Ureter (tissue), 1 donor: ENCODE data around the gene CLCN1. TPM values are rescaled to one million over a fixed set of nuclear protein-coding genes. Genes with fewer than 3 reads are reported as not detected.

ENCODE experiments used
- DNase-seq: peaks from one replicate; pipeline ENCODE4 v3.0.0-alpha.2; 2020; ENCODE audit warnings: low spot score
- total RNA-seq: library from RNA; stranded (reverse); gene quantifications from one replicate; pipeline ENCODE4 v1.2.4, GENCODE V29; 2023
- donor health status: DM: yes; HTN: yes; CAD: no.

The CLCN1 gene
- total RNA-seq, 1 donor from 2014 or later = 0.31 TPM

GRCh38 chr7:143363016-143363937, 47.4 kb downstream of the CLCN1 start:
- DNase-seq = no peak

DNA sequence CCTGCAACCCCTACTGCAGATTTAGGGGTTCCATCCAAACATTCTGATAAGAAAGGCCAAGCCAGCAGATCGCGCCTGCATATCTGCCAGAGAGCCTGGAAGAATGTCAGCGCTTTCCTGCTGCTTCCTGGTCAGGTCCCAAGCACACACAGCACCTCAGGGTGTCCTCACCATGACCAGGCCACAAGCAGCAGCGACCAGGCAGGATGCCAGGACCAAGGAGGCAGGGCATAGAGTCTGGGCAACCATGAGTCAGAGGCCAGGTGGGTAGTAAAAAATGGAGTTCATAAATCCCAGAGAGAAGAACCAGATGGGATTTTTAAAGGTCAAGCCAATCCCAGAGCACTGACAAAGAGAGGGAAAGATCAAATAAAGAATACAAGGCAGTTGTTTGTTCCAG, 52.1 kb downstream of the CLCN1 start:
- DNase-seq = no peak

- no peak for DNase-seq
Measured at GRCh38 chr7:143368387-143368786, 52.5 kb downstream of the CLCN1 start.

DNA sequence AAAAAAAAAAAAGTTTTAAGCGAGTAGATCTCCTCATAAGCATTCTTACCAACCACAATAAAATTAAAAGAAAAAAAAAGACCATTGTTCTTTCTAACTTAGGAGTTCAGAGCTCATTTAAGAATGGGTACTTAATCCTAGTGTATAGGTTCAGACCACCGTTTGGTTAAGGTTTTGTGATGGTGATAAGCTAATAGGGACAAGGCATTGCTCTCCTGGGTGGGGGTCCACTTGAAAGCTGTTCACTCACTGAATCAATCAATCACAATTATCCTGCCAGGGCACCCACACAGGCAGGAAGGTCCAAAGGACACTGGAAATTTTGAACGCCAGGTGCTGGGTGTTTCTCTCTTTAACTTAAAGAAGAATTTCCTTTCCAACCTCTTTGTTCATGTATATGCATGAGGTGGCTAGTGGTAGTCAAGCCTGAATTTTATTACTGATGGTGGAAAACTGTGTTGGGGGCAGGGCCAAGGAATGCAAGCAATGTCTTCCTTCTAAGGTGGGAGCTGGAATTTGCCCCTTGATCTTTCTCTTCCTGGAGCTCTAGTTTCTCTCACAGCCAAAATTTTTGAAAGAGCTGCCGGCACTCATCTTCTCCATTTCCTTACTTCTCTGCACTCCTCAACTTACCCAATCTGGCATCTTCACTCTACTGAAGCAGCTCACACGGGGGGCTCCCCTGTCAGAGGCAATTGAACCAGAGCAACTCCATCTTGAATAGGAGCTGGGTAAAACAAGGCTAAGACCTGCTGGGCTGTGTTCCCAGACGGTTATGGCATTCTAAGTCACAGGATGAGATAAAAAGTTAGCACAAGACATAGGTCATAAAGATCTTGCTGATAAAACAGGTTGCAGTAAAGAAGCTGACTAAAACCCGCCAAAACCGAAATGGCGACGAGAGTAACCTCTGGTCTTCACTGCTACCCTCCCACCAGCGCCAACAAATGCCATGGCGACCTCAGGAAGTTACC, 54.1 kb downstream of the CLCN1 start:
- no peak for DNase-seq

DNA sequence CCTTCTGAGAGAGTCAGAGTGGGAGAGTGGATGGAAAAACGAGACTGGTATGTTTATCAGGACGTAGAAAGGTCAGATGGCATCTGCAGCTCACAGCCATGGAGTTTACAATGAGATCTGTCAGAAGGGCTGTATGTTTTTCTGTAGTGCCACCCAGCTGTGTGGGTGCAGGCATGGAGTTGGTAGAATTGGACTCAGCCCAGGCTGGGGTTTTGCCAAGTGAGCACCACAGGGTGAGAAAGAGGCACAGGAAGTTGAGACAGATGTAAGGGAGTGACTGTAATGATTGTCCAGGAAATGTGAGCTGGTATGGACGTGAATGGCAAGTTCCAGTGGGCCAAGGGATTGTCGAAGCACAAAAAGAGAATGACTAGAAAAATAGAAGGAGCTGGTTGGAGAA, 56.2 kb downstream of the CLCN1 start:
- DNase-seq = no peak

GRCh38 chr7:143373255-143373794, 57.4 kb downstream of the CLCN1 start:
- DNase-seq = no peak

GRCh38 chr7:143374561-143374960, 58.6 kb downstream of the CLCN1 start:
- no peak for DNase-seq

GRCh38 chr7:143375298-143376034, 59.6 kb downstream of the CLCN1 start:
- no peak for DNase-seq

DNA sequence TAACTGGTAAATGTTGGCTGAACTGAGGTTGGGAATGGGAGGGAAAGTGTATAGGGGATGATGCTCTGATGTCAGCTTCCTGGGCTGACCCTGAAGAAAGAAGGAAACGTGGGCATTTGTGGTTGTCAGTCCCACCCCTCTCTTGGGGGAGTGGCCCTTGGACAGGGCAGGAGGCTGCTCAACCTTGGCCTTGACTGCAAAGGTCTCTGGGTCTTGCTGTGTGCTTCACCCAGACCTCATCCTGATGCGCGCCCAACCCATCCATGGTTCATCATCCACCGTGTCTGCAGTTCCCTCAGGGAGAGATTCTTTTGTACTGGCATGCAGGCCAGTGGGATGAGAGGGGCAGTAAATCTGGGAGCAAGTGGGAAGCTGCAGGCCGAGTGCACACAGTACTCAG, 60.5 kb downstream of the CLCN1 start:
- DNase-seq = no peak

DNA sequence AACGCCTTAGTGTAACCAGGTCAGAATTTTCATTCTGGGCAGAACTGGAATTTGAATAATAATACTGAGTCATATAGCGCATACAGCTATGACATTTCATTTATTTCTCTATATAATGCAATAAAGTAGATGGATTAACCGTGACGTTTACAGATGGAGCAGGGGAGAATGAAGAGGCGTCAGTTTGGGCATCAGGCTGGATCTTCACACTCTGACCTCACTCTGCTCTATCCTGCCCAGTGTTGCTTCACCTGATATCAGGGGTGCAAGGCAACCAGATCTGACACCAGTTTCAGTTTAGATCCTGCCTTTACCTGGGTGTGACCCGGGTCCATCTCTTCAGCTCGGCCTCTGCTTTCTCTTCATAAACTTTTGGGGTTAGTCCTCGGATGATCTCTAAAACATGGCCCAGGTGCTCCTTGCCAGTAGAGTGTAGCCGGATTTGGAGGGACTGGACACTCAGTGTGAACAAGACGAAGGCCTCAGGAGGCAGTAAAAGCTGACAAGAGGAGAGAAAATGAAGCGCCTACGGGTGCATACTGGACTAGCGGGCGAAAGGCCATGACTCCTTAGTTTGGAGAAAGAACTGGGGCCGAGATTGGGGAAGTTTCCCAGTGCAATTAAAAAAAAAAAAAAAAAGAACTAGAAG, 63.8 kb downstream of the CLCN1 start:
- no peak for DNase-seq

DNA sequence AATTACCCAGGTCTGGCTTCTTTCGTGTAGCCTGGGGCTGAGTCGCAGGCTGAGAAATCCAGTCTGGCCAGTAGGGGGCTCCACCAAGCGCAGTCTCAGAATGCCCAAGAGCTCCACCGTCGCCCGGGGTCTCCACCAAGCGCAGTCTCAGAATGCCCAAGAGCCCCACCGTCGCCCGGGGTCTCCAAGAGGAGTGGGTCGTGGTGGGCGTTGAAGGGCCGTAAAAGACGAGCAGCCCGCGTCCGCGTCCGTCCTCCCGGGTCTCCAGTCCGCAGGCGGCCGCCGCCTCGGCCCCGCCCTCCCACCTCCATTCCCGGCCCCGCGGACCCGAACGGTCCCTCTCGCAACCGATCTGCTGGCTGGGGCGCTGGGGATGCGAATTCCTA, 64.3 kb downstream of the CLCN1 start:
- peak; percentile 92 for DNase-seq

DNA sequence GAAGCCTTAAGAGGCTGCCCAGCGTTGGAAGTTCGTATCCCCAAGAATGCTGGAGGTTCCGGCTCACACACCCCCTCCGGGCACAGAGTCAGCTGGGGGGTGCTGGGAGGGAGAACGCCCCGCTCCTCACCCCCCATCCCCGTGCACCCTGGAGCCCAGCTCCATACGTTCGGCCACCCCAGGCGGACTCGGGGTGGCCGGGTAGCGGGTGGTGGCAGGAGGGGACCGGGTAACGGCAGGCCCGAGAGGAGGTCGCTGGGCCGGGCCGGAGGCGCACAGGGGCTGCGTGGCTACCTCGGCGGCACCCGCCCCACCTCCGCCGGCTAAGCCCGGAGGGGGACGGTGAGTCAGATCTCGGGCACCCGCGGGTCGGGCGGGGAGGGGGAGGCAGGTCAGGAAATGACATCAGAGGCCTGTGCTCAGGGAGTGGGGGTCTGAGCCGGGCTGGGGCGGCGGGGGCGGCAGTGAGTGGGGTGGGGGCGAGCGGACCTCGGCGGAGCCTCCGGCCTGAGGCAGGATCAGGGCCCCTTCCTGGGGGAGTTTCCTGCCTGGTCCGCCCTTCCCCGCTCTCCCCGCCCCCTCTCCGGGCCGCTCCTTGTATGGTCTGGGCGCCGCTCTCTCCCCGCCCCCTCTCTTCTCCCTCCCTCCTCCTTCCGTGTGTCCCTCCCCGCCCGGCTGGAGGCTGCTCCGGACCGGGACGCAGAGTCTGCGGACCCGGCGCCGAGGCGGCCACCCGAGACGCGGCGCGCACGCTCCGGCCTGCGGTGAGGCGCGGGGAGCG, 64.9 kb downstream of the CLCN1 start, which contains the start of gene ZYX:
TSS of gene ZYX (plus strand) at position 700 of the 781 bp plus-strand sequence. CDS start 227 bp downstream, outside the sequence.
- DNase-seq = peak; percentile 97

DNA sequence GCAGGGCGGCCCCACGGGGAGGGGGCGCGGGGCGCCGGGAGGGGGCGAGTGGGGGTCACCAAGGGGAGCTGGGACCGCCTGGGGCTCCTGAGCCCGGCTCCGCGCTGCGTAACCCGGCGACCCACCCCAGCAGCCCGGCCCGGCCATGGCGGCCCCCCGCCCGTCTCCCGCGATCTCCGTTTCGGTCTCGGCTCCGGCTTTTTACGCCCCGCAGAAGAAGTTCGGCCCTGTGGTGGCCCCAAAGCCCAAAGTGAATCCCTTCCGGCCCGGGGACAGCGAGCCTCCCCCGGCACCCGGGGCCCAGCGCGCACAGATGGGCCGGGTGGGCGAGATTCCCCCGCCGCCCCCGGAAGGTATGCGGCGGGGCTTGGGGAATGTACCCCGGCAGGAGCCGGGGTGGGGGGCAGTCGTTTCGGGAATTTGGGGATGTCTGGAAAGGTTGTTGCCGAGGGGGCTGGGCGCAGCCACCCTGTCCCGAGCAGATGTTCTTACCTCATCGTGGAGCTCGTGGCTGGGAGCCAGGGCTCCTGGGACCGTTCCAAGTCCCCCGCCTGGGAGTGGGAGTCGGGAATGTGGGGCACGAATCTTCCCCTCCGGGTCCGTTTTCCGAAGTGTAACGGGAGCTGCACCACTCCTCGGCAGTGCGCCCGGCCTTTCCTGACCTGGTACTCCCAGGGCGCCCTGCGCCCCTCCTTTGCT, 65.7 kb downstream of the CLCN1 start:
- peak; percentile 82 for DNase-seq

DNA sequence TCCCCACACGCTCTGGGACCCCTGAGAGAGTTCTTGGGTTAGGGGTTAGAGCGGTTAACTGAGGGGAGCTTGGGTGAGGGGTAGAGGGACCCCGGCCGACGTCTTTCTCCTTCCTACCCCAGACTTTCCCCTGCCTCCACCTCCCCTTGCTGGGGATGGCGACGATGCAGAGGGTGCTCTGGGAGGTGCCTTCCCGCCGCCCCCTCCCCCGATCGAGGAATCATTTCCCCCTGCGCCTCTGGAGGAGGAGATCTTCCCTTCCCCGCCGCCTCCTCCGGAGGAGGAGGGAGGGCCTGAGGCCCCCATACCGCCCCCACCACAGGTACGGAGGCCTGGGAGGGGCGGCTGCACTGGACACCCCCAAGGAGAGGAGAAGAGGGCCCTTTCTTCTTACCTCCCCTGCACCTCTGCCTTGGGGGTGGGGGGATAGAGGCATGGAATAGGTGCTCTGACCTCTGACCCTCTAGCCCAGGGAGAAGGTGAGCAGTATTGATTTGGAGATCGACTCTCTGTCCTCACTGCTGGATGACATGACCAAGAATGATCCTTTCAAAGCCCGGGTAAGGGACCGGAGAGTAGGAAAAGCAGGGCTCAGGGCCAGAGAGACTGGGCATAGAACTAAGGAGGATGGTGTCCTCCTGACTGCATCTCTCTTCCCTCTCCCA, 66.3 kb downstream of the CLCN1 start:
- DNase-seq = no peak

DNA sequence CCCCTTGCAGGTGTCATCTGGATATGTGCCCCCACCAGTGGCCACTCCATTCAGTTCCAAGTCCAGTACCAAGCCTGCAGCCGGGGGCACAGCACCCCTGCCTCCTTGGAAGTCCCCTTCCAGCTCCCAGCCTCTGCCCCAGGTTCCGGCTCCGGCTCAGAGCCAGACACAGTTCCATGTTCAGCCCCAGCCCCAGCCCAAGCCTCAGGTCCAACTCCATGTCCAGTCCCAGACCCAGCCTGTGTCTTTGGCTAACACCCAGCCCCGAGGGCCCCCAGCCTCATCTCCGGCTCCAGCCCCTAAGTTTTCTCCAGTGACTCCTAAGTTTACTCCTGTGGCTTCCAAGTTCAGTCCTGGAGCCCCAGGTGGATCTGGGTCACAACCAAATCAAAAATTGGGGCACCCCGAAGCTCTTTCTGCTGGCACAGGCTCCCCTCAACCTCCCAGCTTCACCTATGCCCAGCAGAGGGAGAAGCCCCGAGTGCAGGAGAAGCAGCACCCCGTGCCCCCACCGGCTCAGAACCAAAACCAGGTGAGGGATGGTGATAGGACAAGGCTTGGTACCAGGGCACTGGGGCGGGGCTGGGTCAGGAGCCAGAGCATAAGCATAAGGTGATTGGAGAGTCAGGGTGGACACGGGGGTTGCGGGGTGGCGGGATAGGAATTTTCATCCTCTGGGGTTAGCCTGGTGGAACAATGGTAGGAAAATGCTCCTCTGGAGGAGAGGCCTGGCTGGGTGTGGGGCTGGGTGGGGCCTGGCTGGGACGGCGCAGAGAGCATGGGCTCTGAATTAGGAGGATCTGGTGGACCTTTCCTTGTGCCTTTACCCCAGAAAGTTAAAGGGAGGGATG, 67.1 kb downstream of the CLCN1 start:
- no peak for DNase-seq

- DNase-seq = no peak
Measured at GRCh38 chr7:143383642-143383957, 67.7 kb downstream of the CLCN1 start.

DNA sequence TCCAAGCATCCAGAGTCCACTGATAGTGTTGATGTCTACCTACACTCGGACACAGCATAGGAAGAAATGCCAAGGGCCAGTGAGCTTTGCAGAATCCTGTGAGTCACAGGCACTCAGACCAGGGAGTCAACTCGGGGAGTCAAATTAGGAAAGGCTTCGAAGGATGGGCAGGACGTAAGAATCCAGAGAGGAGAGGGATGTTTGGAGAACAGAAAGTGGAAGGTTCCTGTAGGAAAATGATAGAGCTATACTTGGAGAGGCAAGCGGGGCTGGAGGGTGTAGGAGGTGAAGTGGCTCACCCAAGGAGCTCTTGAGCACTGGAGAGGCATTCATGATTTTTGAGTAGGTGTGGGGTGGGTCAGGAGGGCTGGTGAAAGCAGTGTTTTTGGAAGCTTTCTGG, 68.2 kb downstream of the CLCN1 start:
- no peak for DNase-seq
